Esophagus muscularis mucosa (tissue), 3 donors: Measurements from ENCODE around the gene APLP2.

Experiments
- POLR2A ChIP-seq: fragments of 450-650 bp; IDR thresholded peaks from one replicate; pipeline ENCODE4 v1.6.1; 2017; ENCODE audit warnings: antibody characterized with exemption, moderate library complexity, mild to moderate bottlenecking, low read depth
- TF ChIP-seq, protein P1 (sequence below), 3 experiments: fragments of 200-600 bp in 2 of 3; fragments of 450-650 bp in 1 of 3; sonication (generic) in 2 of 3; IDR thresholded peaks; one replicate each; pipeline ENCODE4 v1.5.1; 2017 to 2019; ENCODE audit warnings: antibody characterized with exemption in 3 of 3, mild to moderate bottlenecking in 2 of 3, moderate library complexity in 1 of 3

- no peak for TF ChIP-seq POLR2A
- TF ChIP-seq, protein P1, sequence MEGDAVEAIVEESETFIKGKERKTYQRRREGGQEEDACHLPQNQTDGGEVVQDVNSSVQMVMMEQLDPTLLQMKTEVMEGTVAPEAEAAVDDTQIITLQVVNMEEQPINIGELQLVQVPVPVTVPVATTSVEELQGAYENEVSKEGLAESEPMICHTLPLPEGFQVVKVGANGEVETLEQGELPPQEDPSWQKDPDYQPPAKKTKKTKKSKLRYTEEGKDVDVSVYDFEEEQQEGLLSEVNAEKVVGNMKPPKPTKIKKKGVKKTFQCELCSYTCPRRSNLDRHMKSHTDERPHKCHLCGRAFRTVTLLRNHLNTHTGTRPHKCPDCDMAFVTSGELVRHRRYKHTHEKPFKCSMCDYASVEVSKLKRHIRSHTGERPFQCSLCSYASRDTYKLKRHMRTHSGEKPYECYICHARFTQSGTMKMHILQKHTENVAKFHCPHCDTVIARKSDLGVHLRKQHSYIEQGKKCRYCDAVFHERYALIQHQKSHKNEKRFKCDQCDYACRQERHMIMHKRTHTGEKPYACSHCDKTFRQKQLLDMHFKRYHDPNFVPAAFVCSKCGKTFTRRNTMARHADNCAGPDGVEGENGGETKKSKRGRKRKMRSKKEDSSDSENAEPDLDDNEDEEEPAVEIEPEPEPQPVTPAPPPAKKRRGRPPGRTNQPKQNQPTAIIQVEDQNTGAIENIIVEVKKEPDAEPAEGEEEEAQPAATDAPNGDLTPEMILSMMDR (IDR thresholded peaks at IDR 0.05): no peak
Measured at GRCh38 chr11:130022799-130023198, 46.9 kb upstream of the APLP2 start.
